ENCODE results near the gene RFNG.

The RFNG gene

DNA sequence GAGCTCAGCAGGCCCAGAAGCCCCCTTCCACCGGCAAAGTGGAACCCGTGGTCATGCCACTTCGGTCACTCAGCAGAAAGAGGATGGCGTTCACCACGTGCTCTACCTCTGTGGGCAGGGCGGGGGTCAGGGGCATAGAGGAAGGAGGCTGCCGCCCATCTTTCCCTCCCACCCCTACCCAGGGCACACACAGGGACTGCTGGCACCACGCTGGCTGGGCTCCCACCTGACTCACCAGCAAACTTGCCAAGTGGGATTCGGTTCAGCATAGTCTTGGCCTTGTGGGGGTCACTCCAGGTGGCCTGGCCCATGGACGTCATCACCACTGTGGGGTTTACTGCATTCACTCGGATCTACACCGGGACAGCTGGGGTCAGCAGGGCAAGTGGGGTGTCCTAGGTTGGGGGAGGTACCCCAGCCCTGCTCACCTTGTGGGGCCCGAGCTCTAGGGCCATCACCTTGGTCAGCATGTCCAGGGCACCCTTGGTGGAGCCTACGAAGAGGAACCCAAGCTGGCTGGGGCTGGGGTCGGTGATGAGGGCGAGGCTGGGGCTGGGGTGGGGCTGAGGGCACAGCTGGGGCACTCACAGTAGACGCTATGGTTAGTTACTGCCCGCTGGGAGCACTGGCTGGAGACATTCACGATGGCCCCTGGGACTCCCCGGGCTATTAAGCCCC lies 15.5 kb downstream of the RFNG start:
- H3K4ac ChIP-seq (ENCODE audit: low read depth, low read length) = no peak overlapping the region
- DNase-seq = no peak
- H2AK5ac ChIP-seq (ENCODE audit: low read length) = no peak overlapping the region
- H3K56ac ChIP-seq (ENCODE audit: low read length) = peak overlapping the region; percentile 91
- no CpG with 5 or more reads among the region's 20 CpGs for WGBS (ENCODE audit: extremely low coverage, insufficient coverage, low lambda C conversion rate)
- no peaks in the 10 kb centered on the region for H3K36me3 ChIP-seq (ENCODE audit: control insufficient read depth, insufficient read depth, low read length)
- peak overlapping the region; percentile 45 for H3K23ac ChIP-seq (ENCODE audit: low read length)
- no peaks in the 10 kb centered on the region for H3K79me2 ChIP-seq (ENCODE audit: control insufficient read depth, insufficient read depth, low read length)
- no peak overlapping the region for H3K27ac ChIP-seq (ENCODE audit: low read depth, low read length)
- peak overlapping the region; percentile 89 for H3K9ac ChIP-seq (ENCODE audit: low read length)
- no peaks in the 10 kb centered on the region for H3K79me1 ChIP-seq (ENCODE audit: low read length)
- no peak overlapping the region for H2BK15ac ChIP-seq (replicated peaks; ENCODE audit: low read depth)
- H3K4me3 ChIP-seq (ENCODE audit: low read length) = no peak overlapping the region
- H3K4me1 ChIP-seq (ENCODE audit: control insufficient read depth, low read depth, low read length) = no peaks in the 10 kb centered on the region
- no peak overlapping the region for H2BK120ac ChIP-seq (ENCODE audit: low read depth, low read length)
- H4K5ac ChIP-seq (ENCODE audit: low read length) = no peak overlapping the region
- H3K18ac ChIP-seq (ENCODE audit: low read length) = no peak overlapping the region
- no peak overlapping the region for H2BK5ac ChIP-seq (ENCODE audit: low read length)
- H3K27me3 ChIP-seq (ENCODE audit: insufficient read depth, low read length, poor library complexity) = no peaks in the 10 kb centered on the region
- H3K4me2 ChIP-seq (ENCODE audit: low read length) = no peak overlapping the region
- H4K8ac ChIP-seq (ENCODE audit: low read depth, low read length) = no peak overlapping the region

DNA sequence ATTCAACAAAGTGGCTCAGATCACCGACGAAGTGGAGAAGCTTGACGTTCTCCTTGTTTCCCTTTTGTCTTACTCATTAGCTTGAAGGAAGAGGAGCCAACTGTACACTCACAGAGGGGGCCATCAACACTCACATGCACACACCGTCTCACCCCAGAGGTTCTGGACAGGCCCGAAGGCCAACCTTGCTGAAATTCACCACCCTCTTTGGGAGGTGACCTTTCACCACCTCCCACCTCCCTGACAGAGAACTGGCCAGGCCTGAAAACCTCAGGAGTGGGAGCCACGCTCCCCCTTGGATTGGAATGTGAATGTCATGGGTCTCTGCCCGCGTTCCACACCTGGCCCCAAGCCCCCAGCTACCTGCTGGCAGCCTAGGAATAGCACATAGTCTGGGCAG lies 16.1 kb downstream of the RFNG start:
- no peak overlapping the region for H4K8ac ChIP-seq (ENCODE audit: low read depth, low read length)
- no peaks in the 10 kb centered on the region for H3K4me1 ChIP-seq (ENCODE audit: control insufficient read depth, low read depth, low read length)
- H3K79me2 ChIP-seq (ENCODE audit: control insufficient read depth, insufficient read depth, low read length) = no peaks in the 10 kb centered on the region
- no peak overlapping the region for H2AK5ac ChIP-seq (ENCODE audit: low read length)
- H3K18ac ChIP-seq (ENCODE audit: low read length) = no peak overlapping the region
- H3K9ac ChIP-seq (ENCODE audit: low read length) = no peak overlapping the region
- H2BK120ac ChIP-seq (ENCODE audit: low read depth, low read length) = no peak overlapping the region
- no peak overlapping the region for H2BK5ac ChIP-seq (ENCODE audit: low read length)
- H3K23ac ChIP-seq (ENCODE audit: low read length) = no peak overlapping the region
- no peak for DNase-seq
- H3K4me2 ChIP-seq (ENCODE audit: low read length) = no peak overlapping the region
- H3K4ac ChIP-seq (ENCODE audit: low read depth, low read length) = no peak overlapping the region
- H3K27me3 ChIP-seq (ENCODE audit: insufficient read depth, low read length, poor library complexity) = no peaks in the 10 kb centered on the region
- H2BK15ac ChIP-seq (replicated peaks; ENCODE audit: low read depth) = no peak overlapping the region
- H3K36me3 ChIP-seq (ENCODE audit: control insufficient read depth, insufficient read depth, low read length) = no peaks in the 10 kb centered on the region
- no CpG with 5 or more reads among the region's 8 CpGs for WGBS (ENCODE audit: extremely low coverage, insufficient coverage, low lambda C conversion rate)
- no peak overlapping the region for H3K4me3 ChIP-seq (ENCODE audit: low read length)
- no peak overlapping the region for H3K27ac ChIP-seq (ENCODE audit: low read depth, low read length)
- no peak overlapping the region for H3K56ac ChIP-seq (ENCODE audit: low read length)
- H3K79me1 ChIP-seq (ENCODE audit: low read length) = no peaks in the 10 kb centered on the region
- no peak overlapping the region for H4K5ac ChIP-seq (ENCODE audit: low read length)

DNA sequence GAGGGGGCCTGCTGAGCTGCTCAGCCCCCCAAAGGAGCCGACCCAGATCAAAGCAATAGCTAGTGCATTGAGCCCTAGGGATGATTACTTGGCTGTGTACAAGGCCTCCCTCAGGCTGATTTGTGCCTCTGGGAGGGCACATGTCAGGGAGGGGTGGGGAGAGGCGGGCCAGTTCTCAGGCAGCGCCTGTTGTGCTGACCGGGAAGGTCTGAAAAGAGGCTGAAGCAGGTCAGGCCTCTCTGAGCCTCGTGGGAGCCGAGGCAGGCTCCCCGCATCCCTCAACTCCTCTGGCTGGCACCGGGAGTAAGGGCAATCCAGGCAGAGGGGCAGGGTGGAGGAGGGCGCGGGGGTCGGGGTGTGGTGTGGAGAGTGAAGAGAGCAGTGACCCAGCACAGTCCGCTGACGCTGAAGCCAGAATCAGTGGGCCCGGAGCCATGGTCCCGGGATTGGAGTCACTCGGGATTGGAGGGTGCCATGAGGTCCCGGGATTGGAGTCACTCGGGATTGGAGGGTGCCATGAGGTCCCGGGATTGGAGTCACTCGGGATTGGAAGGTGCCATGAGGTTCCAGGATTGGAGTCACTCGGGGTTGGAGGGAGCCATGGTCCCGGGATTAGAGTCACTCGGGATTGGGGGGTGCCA lies 17.1 kb downstream of the RFNG start:
- H3K4me1 ChIP-seq (ENCODE audit: control insufficient read depth, low read depth, low read length) = no peaks in the 10 kb centered on the region
- no peak overlapping the region for H2AK5ac ChIP-seq (ENCODE audit: low read length)
- peak overlapping the region; percentile 35 for H3K9ac ChIP-seq (ENCODE audit: low read length)
- H2BK5ac ChIP-seq (ENCODE audit: low read length) = no peak overlapping the region
- no peaks in the 10 kb centered on the region for H3K79me1 ChIP-seq (ENCODE audit: low read length)
- H3K4me2 ChIP-seq (ENCODE audit: low read length) = no peak overlapping the region
- H2BK15ac ChIP-seq (replicated peaks; ENCODE audit: low read depth) = no peak overlapping the region
- H4K5ac ChIP-seq (ENCODE audit: low read length) = no peak overlapping the region
- WGBS (ENCODE audit: extremely low coverage, insufficient coverage, low lambda C conversion rate) = no CpG with 5 or more reads among the region's 23 CpGs
- H3K36me3 ChIP-seq (ENCODE audit: control insufficient read depth, insufficient read depth, low read length) = no peaks in the 10 kb centered on the region
- H3K4me3 ChIP-seq (ENCODE audit: low read length) = no peak overlapping the region
- H3K4ac ChIP-seq (ENCODE audit: low read depth, low read length) = no peak overlapping the region
- peak; percentile 42 for DNase-seq
- H3K18ac ChIP-seq (ENCODE audit: low read length) = no peak overlapping the region
- no peak overlapping the region for H3K23ac ChIP-seq (ENCODE audit: low read length)
- no peaks in the 10 kb centered on the region for H3K27me3 ChIP-seq (ENCODE audit: insufficient read depth, low read length, poor library complexity)
- peak overlapping the region; percentile 65 for H3K56ac ChIP-seq (ENCODE audit: low read length)
- H3K27ac ChIP-seq (ENCODE audit: low read depth, low read length) = no peak overlapping the region
- no peaks in the 10 kb centered on the region for H3K79me2 ChIP-seq (ENCODE audit: control insufficient read depth, insufficient read depth, low read length)
- no peak overlapping the region for H2BK120ac ChIP-seq (ENCODE audit: low read depth, low read length)
- no peak overlapping the region for H4K8ac ChIP-seq (ENCODE audit: low read depth, low read length)

DNA sequence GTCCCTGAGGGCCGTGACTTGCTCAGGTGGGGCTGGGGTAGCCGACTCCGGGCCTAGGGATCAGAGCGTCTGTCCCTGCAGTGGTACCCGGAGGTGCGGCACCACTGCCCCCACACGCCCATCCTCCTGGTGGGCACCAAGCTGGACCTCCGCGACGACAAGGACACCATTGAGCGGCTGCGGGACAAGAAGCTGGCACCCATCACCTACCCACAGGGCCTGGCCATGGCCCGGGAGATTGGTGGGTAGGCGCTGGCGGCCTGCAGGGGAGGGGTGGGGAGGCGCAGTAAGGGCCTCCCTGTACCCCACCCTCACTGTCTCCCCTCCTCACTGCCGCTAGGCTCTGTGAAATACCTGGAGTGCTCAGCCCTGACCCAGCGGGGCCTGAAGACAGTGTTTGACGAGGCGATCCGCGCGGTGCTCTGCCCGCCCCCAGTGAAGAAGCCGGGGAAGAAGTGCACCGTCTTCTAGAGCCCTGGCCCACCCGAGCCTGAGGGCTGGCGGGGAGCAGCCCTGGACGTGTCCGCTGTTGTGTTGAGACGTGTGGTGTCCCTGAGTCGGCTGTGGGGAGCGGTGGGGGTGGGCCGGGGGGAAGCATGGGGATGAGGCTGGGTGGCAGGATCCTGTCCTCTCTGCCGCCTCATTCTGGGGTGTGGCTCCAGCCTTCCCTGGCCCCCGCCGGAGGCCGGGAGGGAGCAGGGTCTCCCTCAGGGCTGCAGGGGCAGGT lies 18.1 kb downstream of the RFNG start:
- Histone ChIP-seq H3K18ac (ENCODE audit: low read length) (no peak overlapping the region), H3K56ac (ENCODE audit: low read length) (no peak overlapping the region), H3K4me3 (ENCODE audit: low read length) (no peak overlapping the region), H3K27me3 (ENCODE audit: insufficient read depth, low read length, poor library complexity) (no peaks in the 10 kb centered on the region), H3K23ac (ENCODE audit: low read length) (no peak overlapping the region), H3K79me1 (ENCODE audit: low read length) (no peaks in the 10 kb centered on the region), H3K4me2 (ENCODE audit: low read length) (no peak overlapping the region), H2BK15ac (replicated peaks; ENCODE audit: low read depth) (no peak overlapping the region), H3K4me1 (ENCODE audit: control insufficient read depth, low read depth, low read length) (no peaks in the 10 kb centered on the region), H4K5ac (ENCODE audit: low read length) (no peak overlapping the region), H2AK5ac (ENCODE audit: low read length) (no peak overlapping the region), H4K8ac (ENCODE audit: low read depth, low read length) (no peak overlapping the region), H3K27ac (ENCODE audit: low read depth, low read length) (no peak overlapping the region), H2BK120ac (ENCODE audit: low read depth, low read length) (no peak overlapping the region), H3K9ac (ENCODE audit: low read length) (no peak overlapping the region), H3K36me3 (ENCODE audit: control insufficient read depth, insufficient read depth, low read length) (no peaks in the 10 kb centered on the region), H3K4ac (ENCODE audit: low read depth, low read length) (no peak overlapping the region), H2BK5ac (ENCODE audit: low read length) (no peak overlapping the region), H3K79me2 (ENCODE audit: control insufficient read depth, insufficient read depth, low read length) (no peaks in the 10 kb centered on the region)
- DNase-seq = no peak
- no CpG with 5 or more reads among the region's 38 CpGs for WGBS (ENCODE audit: extremely low coverage, insufficient coverage, low lambda C conversion rate)

DNA sequence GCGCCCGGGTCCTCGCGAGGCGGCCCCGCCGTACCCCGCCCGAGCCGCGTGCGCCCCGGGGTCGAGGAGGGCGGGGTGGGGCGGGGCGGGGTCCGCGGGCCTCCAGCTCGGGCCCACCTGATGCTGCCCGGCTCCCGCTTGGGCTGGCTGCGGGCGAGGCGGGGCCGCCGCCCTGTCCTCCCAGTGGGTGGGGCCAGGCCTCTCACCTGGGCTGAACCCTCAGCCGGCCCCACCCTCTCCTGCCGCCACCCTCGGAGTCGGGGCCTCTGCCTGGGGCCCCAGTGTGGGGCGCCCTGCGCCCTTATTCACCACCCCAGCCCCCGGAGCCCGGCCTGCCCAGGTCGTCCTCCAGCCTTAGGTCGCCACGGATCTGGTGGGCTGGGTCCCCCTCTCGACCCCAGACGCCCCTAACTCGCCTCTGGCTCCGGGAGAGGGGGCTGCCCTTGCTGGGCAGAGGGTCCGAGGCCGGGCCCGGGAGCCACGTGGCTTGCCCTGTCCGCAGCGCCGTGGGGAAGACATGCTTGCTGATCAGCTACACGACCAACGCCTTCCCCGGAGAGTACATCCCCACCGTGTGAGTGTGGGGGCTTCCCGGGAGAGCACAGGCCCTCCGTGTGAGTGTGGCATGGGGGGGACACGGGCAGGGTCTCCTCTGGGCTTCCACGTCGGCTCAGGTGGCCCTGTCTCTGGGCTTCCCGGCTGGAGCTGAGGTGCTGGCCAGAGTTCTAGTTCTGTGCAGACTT lies 19.6 kb downstream of the RFNG start:
- no CpG with 5 or more reads among the region's 59 CpGs for WGBS (ENCODE audit: extremely low coverage, insufficient coverage, low lambda C conversion rate)
- DNase-seq = peak; percentile 53
- no peak overlapping the region for H4K5ac ChIP-seq (ENCODE audit: low read length)
- no peak overlapping the region for H3K4ac ChIP-seq (ENCODE audit: low read depth, low read length)
- H2BK5ac ChIP-seq (ENCODE audit: low read length) = no peak overlapping the region
- no peaks in the 10 kb centered on the region for H3K36me3 ChIP-seq (ENCODE audit: control insufficient read depth, insufficient read depth, low read length)
- H3K18ac ChIP-seq (ENCODE audit: low read length) = peak overlapping the region; percentile 24
- peak overlapping the region; percentile 96 for H3K56ac ChIP-seq (ENCODE audit: low read length)
- H3K27me3 ChIP-seq (ENCODE audit: insufficient read depth, low read length, poor library complexity) = no peaks in the 10 kb centered on the region
- H3K23ac ChIP-seq (ENCODE audit: low read length) = peak overlapping the region; percentile 97
- peak overlapping the region; percentile 11 for H2AK5ac ChIP-seq (ENCODE audit: low read length)
- H2BK120ac ChIP-seq (ENCODE audit: low read depth, low read length) = no peak overlapping the region
- H3K4me3 ChIP-seq (ENCODE audit: low read length) = peak overlapping the region; percentile 60
- H4K8ac ChIP-seq (ENCODE audit: low read depth, low read length) = no peak overlapping the region
- no peaks in the 10 kb centered on the region for H3K79me2 ChIP-seq (ENCODE audit: control insufficient read depth, insufficient read depth, low read length)
- no peaks in the 10 kb centered on the region for H3K79me1 ChIP-seq (ENCODE audit: low read length)
- no peaks in the 10 kb centered on the region for H3K4me1 ChIP-seq (ENCODE audit: control insufficient read depth, low read depth, low read length)
- peak overlapping the region; percentile 92 for H3K9ac ChIP-seq (ENCODE audit: low read length)
- no peak overlapping the region for H3K27ac ChIP-seq (ENCODE audit: low read depth, low read length)
- H3K4me2 ChIP-seq (ENCODE audit: low read length) = peak overlapping the region; percentile 70
- H2BK15ac ChIP-seq (replicated peaks; ENCODE audit: low read depth) = no peak overlapping the region

Measured in mesendoderm (in vitro differentiated cells).